Measurements from ENCODE around the gene EIF4A3.

The EIF4A3 gene

DNA sequence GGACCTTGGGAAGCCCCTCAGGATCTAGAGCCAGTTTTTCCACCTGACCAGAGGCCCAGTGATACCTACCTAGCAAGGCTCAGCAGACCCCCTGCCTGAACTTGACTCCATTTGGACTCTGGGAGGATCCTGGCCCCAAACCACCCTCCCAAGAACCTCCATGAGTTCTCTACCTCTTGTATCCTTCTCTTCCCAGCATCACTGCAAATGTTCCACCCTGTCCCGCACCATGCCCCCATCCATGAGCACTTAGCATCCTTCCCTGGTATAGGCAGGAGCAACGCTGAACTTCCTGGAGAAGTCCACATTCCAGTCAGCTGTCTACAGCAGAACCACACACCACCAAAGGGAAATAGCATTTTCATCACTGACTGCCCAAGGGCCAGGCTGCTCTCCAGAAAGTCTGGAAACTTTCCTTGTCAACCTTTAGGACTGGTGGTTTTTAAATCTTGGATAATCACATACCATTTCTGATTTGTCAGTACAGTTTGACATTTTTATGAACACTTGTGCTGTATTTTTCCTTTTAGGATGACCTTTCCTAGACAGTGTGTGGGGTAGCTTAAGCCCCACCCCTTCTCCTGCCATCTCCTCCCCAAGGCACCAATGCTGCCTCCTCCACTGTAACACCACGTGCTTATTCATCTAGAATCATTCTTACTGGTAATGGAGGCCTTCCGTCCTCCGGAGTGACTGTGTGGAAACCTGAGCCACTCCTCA is 13.9 kb downstream of the EIF4A3 start:
- H3K27ac ChIP-seq, result no peak overlapping the region
- no peaks in the 10 kb centered on the region for H3K4me1 ChIP-seq
- H4K20me1 ChIP-seq, result peaks cover 0 to 41% (median 19%) of the 10 kb centered on the region in 11 experiments; a peak in 13 of 22 replicates
- no peaks in the 10 kb centered on the region for H3K9me3 ChIP-seq (replicated peaks in 1 of 11)
- H3K4me2 ChIP-seq, result no peak overlapping the region
- H3K9ac ChIP-seq, result no peak overlapping the region
- peaks cover 55 to 67% (median 57%) of the 10 kb centered on the region in 11 experiments for H3K36me3 ChIP-seq
- no peak overlapping the region for H3K4me3 ChIP-seq
- H3K27me3 ChIP-seq, result no peaks in the 10 kb centered on the region
- no peak for TF ChIP-seq Cebpa-rat (IDR thresholded peaks at IDR 0.05)

DNA sequence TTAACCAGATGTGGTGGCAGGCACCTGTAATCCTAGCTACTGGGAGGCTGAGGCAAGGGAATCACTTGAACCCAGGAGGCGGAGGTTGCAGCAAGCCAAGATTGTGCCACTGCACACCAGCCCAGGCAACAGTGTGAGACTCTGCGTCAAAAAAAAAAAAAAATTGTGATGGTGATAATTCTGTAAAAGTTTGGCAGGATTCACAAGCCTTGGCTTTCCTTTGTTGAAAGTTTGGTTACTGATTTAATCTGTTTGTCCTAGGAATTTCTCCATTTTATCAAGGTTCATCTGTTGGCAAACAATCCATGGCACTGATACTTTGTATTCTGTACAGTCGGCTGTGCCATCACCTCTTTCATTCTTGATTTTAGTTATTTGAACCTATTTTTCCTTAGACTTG is 15.9 kb downstream of the EIF4A3 start:
- no peaks in the 10 kb centered on the region for H3K27me3 ChIP-seq
- no peak for TF ChIP-seq Cebpa-rat (IDR thresholded peaks at IDR 0.05)
- H3K36me3 ChIP-seq, result peaks cover 34 to 46% (median 36%) of the 10 kb centered on the region in 11 experiments
- no peak overlapping the region for H3K9ac ChIP-seq
- H4K20me1 ChIP-seq, result peaks cover 0 to 20% (median 7%) of the 10 kb centered on the region in 11 experiments; a peak in 7 of 22 replicates
- no peak overlapping the region for H3K27ac ChIP-seq
- H3K4me2 ChIP-seq, result no peak overlapping the region
- no peaks in the 10 kb centered on the region for H3K4me1 ChIP-seq
- H3K9me3 ChIP-seq (replicated peaks in 1 of 11), result no peaks in the 10 kb centered on the region
- H3K4me3 ChIP-seq, result no peak overlapping the region

DNA sequence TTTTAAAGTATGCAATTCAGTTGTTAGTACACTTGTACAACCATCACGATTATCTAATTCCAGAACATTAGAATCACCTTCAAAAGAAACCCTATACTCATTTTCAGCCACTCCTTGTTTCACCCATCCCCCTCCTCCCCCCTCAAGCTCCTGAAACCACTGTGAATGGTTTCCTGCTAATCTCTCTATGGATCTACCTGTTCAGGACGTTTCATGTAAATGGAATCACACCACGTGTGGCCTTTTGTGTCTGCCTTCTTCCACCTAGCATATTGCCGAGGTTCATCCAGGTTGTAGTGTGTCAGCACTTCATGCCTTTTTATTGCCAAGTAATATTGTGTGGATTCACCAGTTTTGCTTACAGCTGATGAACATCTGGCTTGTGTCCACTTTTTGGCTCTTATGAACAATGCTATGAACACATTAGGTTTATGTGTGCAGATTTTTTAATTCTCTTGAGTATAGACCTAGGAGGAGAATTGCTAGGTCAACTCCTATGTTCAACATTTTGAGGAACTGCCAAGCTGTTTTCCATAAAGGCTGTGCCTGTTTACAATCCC is 17.8 kb downstream of the EIF4A3 start:
- H4K20me1 ChIP-seq, result peaks cover 0 to 14% (median 7%) of the 10 kb centered on the region in 11 experiments; a peak in 6 of 22 replicates
- no peak overlapping the region for H3K4me3 ChIP-seq
- TF ChIP-seq Cebpa-rat (IDR thresholded peaks at IDR 0.05), result no peak
- no peak overlapping the region for H3K27ac ChIP-seq
- H3K36me3 ChIP-seq, result peaks cover 15 to 27% (median 17%) of the 10 kb centered on the region in 11 experiments
- H3K27me3 ChIP-seq, result no peaks in the 10 kb centered on the region
- H3K9ac ChIP-seq, result no peak overlapping the region
- no peaks in the 10 kb centered on the region for H3K4me1 ChIP-seq
- no peaks in the 10 kb centered on the region for H3K9me3 ChIP-seq (replicated peaks in 1 of 11)
- H3K4me2 ChIP-seq, result no peak overlapping the region

DNA sequence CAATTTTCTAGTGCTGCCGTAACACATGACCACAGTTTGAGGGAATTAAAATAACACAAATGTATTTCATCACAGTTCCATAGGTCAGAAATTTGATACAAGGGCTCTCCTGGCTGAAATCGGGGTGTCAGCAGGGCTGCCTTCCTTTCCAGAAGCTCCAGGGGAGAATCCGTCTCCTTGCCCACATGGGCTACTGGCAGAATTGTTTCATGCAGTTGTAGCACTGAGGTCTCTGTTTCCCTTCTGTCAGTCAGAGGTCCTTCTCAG is 20.5 kb downstream of the EIF4A3 start:
- no peak overlapping the region for H3K4me2 ChIP-seq
- no peak overlapping the region for H3K27ac ChIP-seq
- H3K9ac ChIP-seq, result no peak overlapping the region
- H3K27me3 ChIP-seq, result no peaks in the 10 kb centered on the region
- no peak overlapping the region for H3K4me3 ChIP-seq
- no peak for TF ChIP-seq Cebpa-rat (IDR thresholded peaks at IDR 0.05)
- no peaks in the 10 kb centered on the region for H4K20me1 ChIP-seq
- H3K4me1 ChIP-seq, result no peaks in the 10 kb centered on the region
- H3K9me3 ChIP-seq (replicated peaks in 1 of 11), result no peaks in the 10 kb centered on the region
- 0 out of 22 replicates have a peak, but pooled peaks cover 0 to under 1% (median 0%) of the 10 kb centered on the region in 11 experiments for H3K36me3 ChIP-seq

DNA sequence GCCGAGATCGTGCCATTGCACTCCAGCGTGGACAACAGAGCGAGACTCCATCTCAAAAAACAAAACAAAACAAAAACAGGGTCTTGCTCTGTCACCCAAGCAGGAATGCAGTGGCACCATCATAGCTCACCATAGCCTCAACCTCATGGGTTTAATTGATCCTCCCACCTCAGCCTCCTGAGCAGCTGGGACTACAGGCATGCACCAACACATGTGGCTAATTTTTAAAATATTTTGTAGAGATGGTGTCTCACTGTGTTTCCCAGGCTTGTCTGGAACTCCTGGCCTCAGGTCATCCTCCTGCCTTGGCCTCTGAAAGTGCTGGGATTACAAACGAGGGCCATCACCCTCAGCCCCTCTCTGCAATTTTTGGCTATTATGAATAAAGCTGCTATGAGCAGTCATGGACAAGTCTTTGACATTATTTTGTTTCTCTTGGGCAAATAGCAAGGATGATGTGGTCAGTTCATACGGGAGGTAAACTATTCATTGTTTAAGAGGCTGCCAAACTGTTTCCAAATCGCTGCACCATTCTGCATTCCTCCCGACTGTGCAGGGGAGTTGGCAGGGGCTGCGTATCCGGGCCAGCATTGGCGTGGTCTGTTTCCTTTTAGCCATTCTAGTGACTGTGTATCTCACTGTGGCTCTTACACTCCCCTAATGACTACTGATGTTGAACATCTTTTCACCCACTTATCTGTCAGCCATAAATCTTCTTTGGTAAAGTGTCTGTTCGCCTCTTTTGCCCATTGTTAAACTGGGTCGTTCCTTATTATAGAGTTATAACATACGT is 21.1 kb downstream of the EIF4A3 start:
- Histone ChIP-seq H3K27me3 (no peaks in the 10 kb centered on the region), H3K4me2 (no peak overlapping the region), H3K9me3 (replicated peaks in 1 of 11) (no peaks in the 10 kb centered on the region), H3K27ac (no peak overlapping the region), H4K20me1 (no peaks in the 10 kb centered on the region), H3K36me3 (no peaks in the 10 kb centered on the region), H3K9ac (no peak overlapping the region), H3K4me1 (no peaks in the 10 kb centered on the region), H3K4me3 (no peak overlapping the region)
- no peak for TF ChIP-seq Cebpa-rat (IDR thresholded peaks at IDR 0.05)

DNA sequence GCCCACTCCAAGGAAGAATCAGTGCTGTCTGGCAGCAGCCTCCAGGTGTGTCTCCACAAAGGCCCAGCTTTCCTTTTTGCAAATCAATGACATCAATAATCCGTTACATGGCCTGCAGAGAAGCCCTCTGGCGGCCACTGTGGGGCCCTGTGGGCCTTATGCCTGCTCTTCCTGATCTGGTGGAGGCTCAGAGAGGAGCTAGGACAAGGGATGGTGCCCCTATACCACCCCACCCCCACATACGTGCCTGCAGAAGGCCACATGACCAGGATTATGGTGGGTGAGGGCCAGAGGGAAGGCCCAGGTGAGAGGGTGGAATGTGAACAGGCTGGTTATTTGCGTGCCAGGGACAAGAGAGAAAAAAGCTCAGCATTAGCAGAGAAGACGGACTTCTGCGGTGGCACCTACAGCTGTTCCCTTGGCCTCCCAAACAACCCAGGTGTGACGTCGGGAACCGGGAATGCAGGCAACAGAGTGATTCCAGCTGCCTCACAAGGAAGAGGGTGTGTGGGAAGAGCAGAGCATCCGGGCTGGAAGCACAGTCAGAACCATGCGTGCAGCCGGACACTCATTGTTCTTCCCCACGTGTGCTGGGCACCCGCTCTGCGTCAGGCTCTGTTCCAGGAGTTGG is 22.5 kb downstream of the EIF4A3 start:
- no peaks in the 10 kb centered on the region for H3K27me3 ChIP-seq
- no peaks in the 10 kb centered on the region for H4K20me1 ChIP-seq
- H3K9me3 ChIP-seq (replicated peaks in 1 of 11), result no peaks in the 10 kb centered on the region
- H3K27ac ChIP-seq, result no peak overlapping the region
- no peak overlapping the region for H3K9ac ChIP-seq
- H3K4me1 ChIP-seq, result peaks cover 0 to 1% (median 0%) of the 10 kb centered on the region in 10 experiments; a peak in 5 of 20 replicates
- no peak for TF ChIP-seq Cebpa-rat (IDR thresholded peaks at IDR 0.05)
- H3K4me3 ChIP-seq, result no peak overlapping the region
- no peak overlapping the region for H3K4me2 ChIP-seq
- H3K36me3 ChIP-seq, result peaks cover 0 to 2% (median 0%) of the 10 kb centered on the region in 11 experiments; a peak in 1 of 22 replicates

DNA sequence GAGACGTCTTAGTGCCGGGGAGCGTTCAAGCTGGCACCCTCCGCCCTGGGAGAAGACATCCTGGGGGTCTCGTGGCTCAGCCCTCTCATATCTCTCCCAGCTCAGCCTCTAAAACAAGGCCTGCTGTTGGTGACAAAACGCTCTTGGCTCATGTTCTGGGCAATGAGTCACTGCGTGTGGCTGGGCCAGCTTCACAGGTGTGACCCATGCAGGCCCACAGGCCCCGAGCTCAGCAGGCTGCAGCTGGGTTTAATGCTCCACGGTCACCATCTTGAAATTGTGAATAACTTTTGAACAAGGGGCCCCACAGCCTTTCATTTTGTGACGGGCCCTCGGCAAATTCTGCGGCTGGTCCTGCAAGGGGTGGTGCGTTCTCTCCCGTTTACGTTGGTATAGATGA is 23.1 kb downstream of the EIF4A3 start:
- Histone ChIP-seq H3K36me3 (peaks cover 0 to 9% (median 0%) of the 10 kb centered on the region in 11 experiments; a peak in 5 of 22 replicates), H3K4me3 (no peak overlapping the region), H3K27ac (no peak overlapping the region), H3K4me2 (no peak overlapping the region), H3K9ac (no peak overlapping the region), H3K4me1 (peaks cover 0 to 8% (median 5%) of the 10 kb centered on the region in 10 experiments; a peak in 10 of 20 replicates), H4K20me1 (peaks cover 0 to 3% (median 0%) of the 10 kb centered on the region in 11 experiments; a peak in 2 of 22 replicates), H3K9me3 (replicated peaks in 1 of 11) (no peaks in the 10 kb centered on the region), H3K27me3 (no peaks in the 10 kb centered on the region)
- TF ChIP-seq Cebpa-rat (IDR thresholded peaks at IDR 0.05), result no peak

DNA sequence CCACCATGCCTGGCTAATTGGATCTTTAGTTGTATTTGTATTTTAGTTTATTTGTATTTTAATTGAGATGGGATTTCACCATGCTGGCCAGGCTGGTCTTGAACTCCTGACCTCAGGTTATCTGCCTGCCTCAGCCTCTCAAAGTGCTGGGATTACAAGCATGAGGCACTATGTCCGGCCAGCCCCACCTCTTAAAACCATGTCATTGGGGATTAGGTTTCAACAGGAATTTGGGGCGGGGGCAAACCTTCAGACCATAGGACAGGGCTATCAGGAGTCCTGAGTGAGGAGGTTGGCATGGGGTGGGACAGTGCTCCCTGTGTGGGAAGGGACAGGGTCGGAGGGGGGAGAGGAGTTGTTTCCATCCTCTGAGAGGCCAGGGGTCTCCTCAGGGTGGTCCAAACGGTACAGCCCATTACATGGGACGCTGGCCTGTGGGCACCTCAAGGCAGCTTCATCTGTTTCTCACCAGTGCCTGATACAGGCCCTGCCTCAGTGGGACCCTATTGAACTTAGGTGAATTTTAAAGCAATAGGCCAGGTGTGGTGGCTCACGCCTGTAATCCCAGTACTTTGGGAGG is 23.9 kb downstream of the EIF4A3 start:
- peaks cover 0 to 10% (median 0%) of the 10 kb centered on the region in 11 experiments; a peak in 3 of 22 replicates for H4K20me1 ChIP-seq
- peaks cover 0 to 15% (median 0%) of the 10 kb centered on the region in 11 experiments; a peak in 6 of 22 replicates for H3K36me3 ChIP-seq
- TF ChIP-seq Cebpa-rat (IDR thresholded peaks at IDR 0.05), result no peak
- H3K27ac ChIP-seq, result no peak overlapping the region
- no peaks in the 10 kb centered on the region for H3K27me3 ChIP-seq
- no peak overlapping the region for H3K9ac ChIP-seq
- peaks cover 0 to 12% (median 6%) of the 10 kb centered on the region in 10 experiments; a peak in 10 of 20 replicates for H3K4me1 ChIP-seq
- no peaks in the 10 kb centered on the region for H3K9me3 ChIP-seq (replicated peaks in 1 of 11)
- H3K4me3 ChIP-seq, result no peak overlapping the region
- no peak overlapping the region for H3K4me2 ChIP-seq
